OCI-LY1 (cell line): ENCODE measurements around the gene SDK1.

Experiments used
- H2AFZ ChIP-seq: fragments of 200-600 bp; sonication (generic), shearing (Covaris generic); 2 replicates; pipeline ENCODE4 v1.6.0; 2014; ENCODE audit warnings: antibody characterized with exemption, mild to moderate bottlenecking, low read length
- H3F3A ChIP-seq: fragments of 200-600 bp; sonication (generic), shearing (Covaris generic); 2 replicates; pipeline ENCODE4 v1.6.0; 2014; ENCODE audit warnings: mild to moderate bottlenecking, antibody characterized with exemption, low read length, moderate library complexity; ENCODE audit not compliant: insufficient read depth
- H3K27ac ChIP-seq: fragments of 200-600 bp; sonication (generic); 2 replicates; pipeline ENCODE4 v1.5.1; 2014; ENCODE audit warnings: low read length, mixed run types, mild to moderate bottlenecking, low read depth; ENCODE audit not compliant: poor library complexity, severe bottlenecking
- H3K27me3 ChIP-seq: fragments of 200-600 bp; sonication (generic); 2 replicates; pipeline ENCODE4 v1.6.0; 2014; ENCODE audit warnings: antibody characterized with exemption, mild to moderate bottlenecking, low read length, moderate library complexity; ENCODE audit not compliant: insufficient read depth
- H3K36me3 ChIP-seq: fragments of 200-600 bp; sonication (generic); 2 replicates; pipeline ENCODE4 v1.6.1; 2014; ENCODE audit warnings: mild to moderate bottlenecking, antibody characterized with exemption, low read length, moderate library complexity, mixed read lengths; ENCODE audit not compliant: insufficient read depth
- H3K4me1 ChIP-seq: fragments of 200-600 bp; sonication (generic); 2 replicates; pipeline ENCODE4 v1.5.1; 2014; ENCODE audit warnings: mild to moderate bottlenecking, low read length, moderate library complexity; ENCODE audit not compliant: insufficient read depth, severe bottlenecking
- H3K4me2 ChIP-seq: fragments of 200-600 bp; sonication (generic), shearing (Covaris generic); 2 replicates; pipeline ENCODE4 v1.6.1; 2014; ENCODE audit warnings: low read length
- H3K4me3 ChIP-seq: fragments of 200-600 bp; sonication (generic); 2 replicates; pipeline ENCODE4 v1.5.1; 2014; ENCODE audit warnings: low read length, low read depth, mild to moderate bottlenecking, mixed read lengths; ENCODE audit not compliant: poor library complexity, severe bottlenecking
- H3K79me2 ChIP-seq: fragments of 200-600 bp; shearing (Covaris generic); 2 replicates; pipeline ENCODE4 v1.6.1; 2016; ENCODE audit warnings: mixed run types, low read length, mixed read lengths; ENCODE audit not compliant: insufficient read depth
- H3K9ac ChIP-seq: fragments of 200-600 bp; sonication (generic), shearing (Covaris generic); 2 replicates; pipeline ENCODE4 v1.6.1; 2014; ENCODE audit warnings: mild to moderate bottlenecking, low read length, mixed read lengths
- H3K9me2 ChIP-seq: fragments of 200-600 bp; sonication (generic), shearing (Covaris generic); 2 replicates; pipeline ENCODE4 v1.6.1; 2014; ENCODE audit warnings: low read depth, mild to moderate bottlenecking, low read length, mixed read lengths
- H3K9me3 ChIP-seq: fragments of 200-600 bp; shearing (Covaris generic); 2 replicates; pipeline ENCODE4 v1.6.1; 2014; ENCODE audit warnings: low read length, mixed read lengths
- H4K20me1 ChIP-seq: fragments of 200-600 bp; sonication (generic), shearing (Covaris generic); 2 replicates; pipeline ENCODE4 v1.6.0; 2016; ENCODE audit warnings: mild to moderate bottlenecking, low read length; ENCODE audit not compliant: insufficient read depth
- EZH2 ChIP-seq: fragments of 200-600 bp; sonication (generic), shearing (Covaris generic); IDR thresholded peaks from 2 replicates; pipeline ENCODE4 v1.8.0; 2017; ENCODE audit warnings: borderline replicate concordance, mixed run types, mild to moderate bottlenecking, antibody characterized with exemption, low read length, moderate library complexity, mixed read lengths
- TF ChIP-seq, protein P1 (sequence below): fragments of 200-600 bp; sonication (generic), shearing (Covaris generic); IDR thresholded peaks from 2 replicates; pipeline ENCODE4 v1.5.1; 2017; ENCODE audit warnings: mild to moderate bottlenecking, antibody characterized with exemption, low read length, moderate library complexity, mixed read lengths

Gene SDK1

DNA sequence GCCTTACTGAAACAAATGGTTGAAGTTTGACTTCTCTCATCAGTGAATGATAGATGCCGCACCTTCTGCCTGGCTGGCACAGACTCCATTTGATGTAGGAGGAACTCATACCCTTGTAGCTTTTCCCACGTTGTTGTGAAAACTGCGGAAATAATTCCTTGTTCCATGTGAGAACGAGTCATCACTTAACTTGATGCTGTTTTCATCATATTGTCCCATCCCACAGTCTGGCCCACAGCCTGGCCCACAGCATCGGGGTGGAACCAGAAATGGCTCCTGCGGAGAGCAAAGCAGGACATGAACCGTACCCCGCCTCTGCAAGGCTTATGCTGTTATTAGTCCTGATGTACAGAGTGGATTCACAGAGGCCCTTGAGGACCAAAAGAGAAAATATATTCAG lies 587.0 kb downstream of the SDK1 start:
- H3K27ac ChIP-seq, result no peak overlapping the region
- no peaks in the 10 kb centered on the region for H4K20me1 ChIP-seq
- TF ChIP-seq, protein P1, sequence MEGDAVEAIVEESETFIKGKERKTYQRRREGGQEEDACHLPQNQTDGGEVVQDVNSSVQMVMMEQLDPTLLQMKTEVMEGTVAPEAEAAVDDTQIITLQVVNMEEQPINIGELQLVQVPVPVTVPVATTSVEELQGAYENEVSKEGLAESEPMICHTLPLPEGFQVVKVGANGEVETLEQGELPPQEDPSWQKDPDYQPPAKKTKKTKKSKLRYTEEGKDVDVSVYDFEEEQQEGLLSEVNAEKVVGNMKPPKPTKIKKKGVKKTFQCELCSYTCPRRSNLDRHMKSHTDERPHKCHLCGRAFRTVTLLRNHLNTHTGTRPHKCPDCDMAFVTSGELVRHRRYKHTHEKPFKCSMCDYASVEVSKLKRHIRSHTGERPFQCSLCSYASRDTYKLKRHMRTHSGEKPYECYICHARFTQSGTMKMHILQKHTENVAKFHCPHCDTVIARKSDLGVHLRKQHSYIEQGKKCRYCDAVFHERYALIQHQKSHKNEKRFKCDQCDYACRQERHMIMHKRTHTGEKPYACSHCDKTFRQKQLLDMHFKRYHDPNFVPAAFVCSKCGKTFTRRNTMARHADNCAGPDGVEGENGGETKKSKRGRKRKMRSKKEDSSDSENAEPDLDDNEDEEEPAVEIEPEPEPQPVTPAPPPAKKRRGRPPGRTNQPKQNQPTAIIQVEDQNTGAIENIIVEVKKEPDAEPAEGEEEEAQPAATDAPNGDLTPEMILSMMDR, result no peak
- TF ChIP-seq EZH2, result no peak
- no peak overlapping the region for H3K4me3 ChIP-seq
- no peaks in the 10 kb centered on the region for H3K27me3 ChIP-seq
- no peaks in the 10 kb centered on the region for H3K36me3 ChIP-seq
- no peaks in the 10 kb centered on the region for H3K9me3 ChIP-seq
- H3K4me1 ChIP-seq, result peaks cover 11% of the 10 kb centered on the region
- H2AFZ ChIP-seq, result no peak overlapping the region
- H3K79me2 ChIP-seq, result no peaks in the 10 kb centered on the region
- no peak overlapping the region for H3K4me2 ChIP-seq
- H3K9me2 ChIP-seq, result no peaks in the 10 kb centered on the region
- H3K9ac ChIP-seq, result no peak overlapping the region
- no peaks in the 10 kb centered on the region for H3F3A ChIP-seq

DNA sequence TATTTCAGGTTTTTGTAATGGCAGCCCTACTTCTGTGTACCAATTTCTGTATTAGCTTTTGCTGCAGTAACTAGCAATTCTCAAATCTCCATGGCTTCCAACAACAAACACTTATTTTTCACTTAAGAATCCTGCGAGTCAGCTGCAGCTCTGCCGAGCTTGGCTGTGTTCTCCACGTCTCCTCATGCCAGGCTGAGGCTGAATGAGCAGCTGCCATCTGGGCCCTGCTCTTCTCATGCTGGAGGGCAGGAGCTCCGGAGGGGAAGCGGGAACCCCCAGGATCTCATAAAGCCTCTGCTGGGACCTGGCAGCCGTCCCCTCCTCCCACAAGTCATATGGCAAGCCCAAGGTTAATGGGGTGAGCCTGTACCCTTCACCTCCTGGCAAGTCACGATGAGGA lies 591.1 kb downstream of the SDK1 start:
- Histone ChIP-seq H4K20me1 (no peaks in the 10 kb centered on the region), H2AFZ (no peak overlapping the region), H3K36me3 (no peaks in the 10 kb centered on the region), H3F3A (no peaks in the 10 kb centered on the region), H3K27me3 (no peaks in the 10 kb centered on the region), H3K4me2 (no peak overlapping the region), H3K4me3 (no peak overlapping the region), H3K79me2 (no peaks in the 10 kb centered on the region), H3K9me3 (no peaks in the 10 kb centered on the region), H3K27ac (no peak overlapping the region), H3K9ac (no peak overlapping the region), H3K9me2 (no peaks in the 10 kb centered on the region), H3K4me1 (no peaks in the 10 kb centered on the region)
- TF ChIP-seq, protein P1, result no peak
- no peak for TF ChIP-seq EZH2

DNA sequence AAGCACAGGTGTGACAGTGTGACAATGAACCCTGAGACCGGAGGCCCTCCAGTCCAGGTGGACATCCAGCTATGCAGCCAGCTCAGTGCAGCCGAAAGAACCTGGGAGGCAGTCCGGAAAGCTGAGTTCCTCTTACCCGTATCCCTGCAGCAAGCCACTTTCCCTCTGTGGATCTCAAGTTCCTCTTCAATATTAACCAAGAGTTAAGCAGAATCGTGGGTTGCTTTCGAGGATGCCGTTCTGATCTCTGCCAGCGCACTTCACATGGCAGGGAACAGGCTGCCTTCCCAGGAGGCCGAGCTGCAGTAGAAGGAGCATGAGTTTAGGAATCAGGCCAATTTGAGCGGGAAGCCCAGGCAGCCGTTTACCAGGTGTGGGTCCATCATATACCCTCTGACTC lies 591.6 kb downstream of the SDK1 start:
- Histone ChIP-seq H3K9ac (no peak overlapping the region), H3K4me1 (no peaks in the 10 kb centered on the region), H3K36me3 (no peaks in the 10 kb centered on the region), H2AFZ (no peak overlapping the region), H3K9me2 (no peaks in the 10 kb centered on the region), H3F3A (no peaks in the 10 kb centered on the region), H3K9me3 (no peaks in the 10 kb centered on the region), H3K27me3 (no peaks in the 10 kb centered on the region), H3K4me2 (no peak overlapping the region), H3K27ac (no peak overlapping the region), H3K79me2 (no peaks in the 10 kb centered on the region), H3K4me3 (no peak overlapping the region), H4K20me1 (no peaks in the 10 kb centered on the region)
- TF ChIP-seq, protein P1, result no peak
